M059J (cell line): Measurements from ENCODE around the gene SHC2. TPM values are rescaled to one million over a fixed set of nuclear protein-coding genes. Genes with fewer than 3 reads are reported as not detected.
A peak's percentile ranks its signal among the peaks of the same experiment; 100 is the strongest.
"Not testable (repeated sequence)": the region's sequence is repeated elsewhere in the genome, so short reads cannot be mapped to it uniquely, and the experiment has no call there.

Experiments used
- DNase-seq: peaks from one replicate; pipeline ENCODE4 v3.0.0-alpha.2; 2012; ENCODE audit warnings: low read depth
- total RNA-seq: library from RNA; depleted of rRNA; stranded (reverse); fragments of >200 nt; shearing (Covaris generic); gene quantifications from 2 replicates; pipeline ENCODE4 v1.2.3, GENCODE V29; 2014

Gene SHC2
- total RNA-seq, 1 experiment from 2014 or later, result 0.05 TPM

DNA sequence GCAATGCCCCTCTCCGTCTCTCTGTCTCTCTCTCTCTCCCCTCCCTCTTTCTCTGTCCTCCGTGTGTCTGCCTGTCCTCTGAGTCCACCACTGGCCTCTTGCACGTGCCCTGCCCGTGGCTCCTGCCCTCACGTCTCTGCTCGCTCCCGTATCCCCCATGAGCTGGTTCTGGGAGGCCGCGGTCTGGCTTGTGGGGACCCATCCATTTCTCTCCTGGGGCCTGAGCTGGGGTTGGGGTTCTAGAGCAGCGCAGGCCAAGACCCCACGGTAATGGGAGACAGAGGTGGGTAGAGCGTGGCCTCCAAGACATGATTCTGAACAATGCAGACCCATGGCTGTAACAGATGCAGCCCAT lies 70.9 kb downstream of the SHC2 start:
- DNase-seq, result no peak

- DNase-seq, result no peak
Observed at GRCh38 chr19:389255-389934, 71.4 kb downstream of the SHC2 start.

DNA sequence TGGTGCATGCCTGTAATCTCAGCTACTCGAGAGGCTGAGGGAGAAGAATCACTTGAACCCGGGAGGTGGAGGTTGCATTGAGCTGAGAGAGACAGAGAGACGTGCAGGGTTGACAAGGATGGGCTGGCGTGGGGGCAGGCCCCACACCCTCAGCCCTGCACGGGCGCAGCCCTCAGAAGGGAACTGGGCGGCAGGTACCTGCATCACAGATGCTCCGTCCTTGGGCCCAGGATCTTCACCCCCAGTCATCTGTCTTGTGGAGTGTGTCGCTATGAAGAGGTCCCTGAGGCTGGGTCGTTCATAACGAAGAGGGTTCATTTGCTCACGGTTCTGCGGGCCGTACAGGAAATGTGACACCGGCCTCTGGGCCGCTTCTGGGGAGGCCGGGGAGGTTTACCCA lies 72.1 kb downstream of the SHC2 start:
- no peak for DNase-seq

DNA sequence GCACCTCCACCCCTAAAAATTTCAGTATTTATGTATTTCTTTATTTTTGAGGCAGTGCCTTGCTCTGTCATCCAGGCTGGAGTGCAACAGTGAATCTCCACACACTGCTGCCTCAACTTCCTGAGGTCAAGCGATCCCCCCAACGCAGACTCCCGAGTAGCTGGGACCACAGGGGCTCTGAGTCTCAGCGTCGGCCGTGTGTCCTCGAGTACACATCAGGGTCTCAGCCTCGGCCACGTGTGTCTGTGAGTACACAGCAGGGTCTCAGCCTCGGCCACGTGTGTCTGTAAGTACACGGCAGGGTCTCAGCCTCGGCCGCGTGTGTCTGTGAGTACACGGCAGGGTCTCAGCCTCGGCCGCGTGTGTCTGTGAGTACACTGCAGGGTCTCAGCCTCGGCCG lies 73.1 kb downstream of the SHC2 start:
- DNase-seq, result no peak

DNA sequence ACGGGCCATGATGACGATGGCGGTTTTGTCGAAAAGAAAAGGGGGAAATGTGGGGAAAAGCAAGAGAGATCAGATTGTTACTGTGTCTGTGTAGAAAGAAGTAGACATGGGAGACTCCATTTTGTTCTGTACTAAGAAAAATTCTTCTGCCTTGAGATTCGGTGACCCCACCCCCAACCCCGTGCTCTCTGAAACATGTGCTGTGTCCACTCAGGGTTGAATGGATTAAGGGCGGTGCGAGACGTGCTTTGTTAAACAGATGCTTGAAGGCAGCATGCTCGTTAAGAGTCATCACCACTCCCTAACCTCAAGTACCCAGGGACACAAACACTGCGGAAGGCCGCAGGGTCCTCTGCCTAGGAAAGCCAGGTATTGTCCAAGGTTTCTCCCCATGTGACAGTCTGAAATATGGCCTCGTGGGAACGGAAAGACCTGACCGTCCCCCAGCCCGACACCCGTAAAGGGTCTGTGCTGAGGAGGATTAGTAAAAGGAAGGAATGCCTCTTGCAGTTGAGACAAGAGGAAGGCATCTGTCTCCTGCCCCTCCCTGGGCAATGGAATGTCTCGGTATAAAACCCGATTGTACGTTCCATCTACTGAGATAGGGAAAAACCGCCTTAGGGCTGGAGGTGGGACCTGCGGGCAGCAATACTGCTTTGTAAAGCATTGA lies 74.1 kb downstream of the SHC2 start:
- DNase-seq, result not testable (repeated sequence)

DNA sequence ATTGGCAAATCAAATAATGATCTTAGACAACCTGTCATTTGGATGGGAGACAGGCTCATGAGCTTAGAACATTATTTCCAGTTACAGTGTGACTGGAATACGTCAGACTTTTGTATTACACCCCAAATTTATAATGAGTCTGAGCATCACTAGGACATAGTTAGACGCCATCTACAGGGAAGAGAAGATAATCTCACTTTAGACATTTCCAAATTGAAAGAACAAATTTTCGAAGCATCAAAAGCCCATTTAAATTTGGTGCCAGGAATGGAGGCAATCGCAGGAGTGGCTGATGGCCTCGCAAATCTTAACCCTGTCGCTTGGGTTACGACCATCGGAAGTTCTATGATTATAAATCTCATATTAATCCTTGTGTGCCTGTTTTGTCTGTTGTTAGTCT lies 74.6 kb downstream of the SHC2 start:
- not testable (repeated sequence) for DNase-seq

DNA sequence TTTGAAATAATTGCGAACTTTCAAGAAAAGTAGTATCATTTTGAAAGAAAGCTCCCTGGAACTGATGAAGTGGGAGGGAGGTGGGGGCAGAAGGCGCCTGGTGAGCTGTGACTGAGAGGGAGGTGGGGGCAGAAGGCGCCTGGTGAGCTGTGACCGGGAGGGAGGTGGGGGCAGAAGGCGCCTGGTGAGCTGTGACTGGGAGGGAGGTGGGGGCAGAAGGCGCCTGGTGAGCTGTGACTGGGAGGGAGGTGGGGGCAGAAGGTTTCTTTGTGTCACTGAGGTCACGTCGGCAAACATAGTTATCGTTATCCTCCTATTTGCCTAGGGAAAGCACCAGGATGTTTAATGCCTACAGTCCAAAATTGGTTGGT lies 76.0 kb downstream of the SHC2 start:
- DNase-seq, result no peak

DNA sequence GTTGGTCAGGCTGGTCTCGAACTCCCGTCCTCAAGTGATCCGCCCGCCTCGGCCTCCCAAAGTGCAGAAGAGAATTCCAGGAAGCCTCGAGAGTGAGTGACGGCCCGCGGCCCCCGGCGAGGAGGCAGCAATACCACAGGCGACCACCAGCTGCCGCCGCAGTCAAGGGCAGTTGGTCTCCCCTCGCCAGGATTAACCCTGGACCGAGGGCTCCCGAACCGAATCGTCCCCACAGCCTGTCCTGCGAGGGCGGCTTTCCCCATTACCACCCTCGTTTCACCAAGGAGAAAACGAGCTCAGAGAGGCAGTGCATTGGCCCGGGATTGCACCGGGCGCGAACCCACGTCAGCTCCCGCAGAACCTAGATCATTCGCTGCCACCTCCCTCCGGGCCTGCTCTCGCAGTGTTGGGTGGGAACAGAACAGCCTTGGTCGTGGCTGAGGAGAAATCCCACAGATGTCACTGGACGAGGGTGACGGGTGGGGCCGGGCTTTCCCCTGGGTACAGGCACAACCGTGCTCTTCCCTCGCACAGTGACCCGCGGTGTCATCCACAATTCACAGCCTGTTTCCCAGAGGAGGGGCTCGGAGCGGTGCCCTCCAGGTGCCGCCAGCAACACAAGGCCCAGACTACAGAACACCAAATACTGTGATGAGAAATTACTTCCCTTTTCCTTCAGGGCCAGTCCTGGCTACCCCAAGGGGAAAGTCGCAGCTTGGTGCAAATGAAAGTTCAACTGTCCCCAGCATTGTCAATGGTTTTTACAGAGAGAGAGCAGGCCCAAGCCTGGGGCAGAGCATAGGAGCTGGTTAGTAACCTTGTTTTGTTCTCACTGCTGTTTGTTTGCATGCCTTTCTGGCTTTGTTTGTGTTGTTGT lies 76.7 kb downstream of the SHC2 start:
- no peak for DNase-seq

- DNase-seq, result no peak
Observed at GRCh38 chr19:383040-383439, 77.8 kb downstream of the SHC2 start.

GRCh38 chr19:382578-382977 lies 78.3 kb downstream of the SHC2 start:
- DNase-seq, result peak; percentile 68

DNA sequence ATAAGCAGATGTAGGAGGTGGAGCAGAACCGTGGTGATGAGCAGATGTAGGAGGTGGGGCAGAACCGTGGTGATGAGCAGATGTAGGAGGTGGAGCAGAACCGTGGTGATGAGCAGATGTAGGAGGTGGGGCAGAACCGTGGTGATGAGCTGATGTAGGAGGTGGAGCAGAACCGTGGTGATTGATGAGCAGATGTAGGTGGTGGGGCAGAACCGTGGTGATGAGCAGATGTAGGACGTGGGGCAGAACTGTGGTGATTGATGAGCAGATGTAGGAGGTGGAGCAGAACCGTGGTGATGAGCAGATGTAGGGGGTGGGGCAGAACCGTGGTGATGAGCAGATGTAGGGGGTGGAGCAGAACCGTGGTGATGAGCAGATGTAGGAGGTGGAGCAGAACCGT lies 78.9 kb downstream of the SHC2 start:
- DNase-seq, result not testable (repeated sequence)

- DNase-seq, result not testable (repeated sequence)
Observed at GRCh38 chr19:380618-381219, 80.1 kb downstream of the SHC2 start.

DNA sequence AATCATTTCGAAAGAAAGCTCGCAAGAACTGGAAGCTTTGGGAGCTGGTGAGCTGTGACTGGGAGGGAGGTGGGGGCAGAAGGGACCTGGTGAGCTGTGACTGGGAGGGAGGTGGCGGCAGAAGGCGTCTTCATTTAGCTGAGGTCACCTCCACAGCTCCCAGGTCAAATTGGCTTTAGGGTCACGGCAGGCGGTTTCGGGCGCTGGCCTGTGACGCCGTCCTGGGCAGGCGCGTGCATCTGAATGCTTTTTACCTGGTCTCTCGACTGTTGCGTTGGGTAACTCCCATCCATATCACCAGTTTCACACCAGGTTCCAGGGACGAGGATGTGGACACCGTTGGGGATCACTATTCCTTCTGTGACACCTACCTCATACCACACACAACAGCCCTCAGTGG lies 81.0 kb downstream of the SHC2 start:
- DNase-seq, result no peak

DNA sequence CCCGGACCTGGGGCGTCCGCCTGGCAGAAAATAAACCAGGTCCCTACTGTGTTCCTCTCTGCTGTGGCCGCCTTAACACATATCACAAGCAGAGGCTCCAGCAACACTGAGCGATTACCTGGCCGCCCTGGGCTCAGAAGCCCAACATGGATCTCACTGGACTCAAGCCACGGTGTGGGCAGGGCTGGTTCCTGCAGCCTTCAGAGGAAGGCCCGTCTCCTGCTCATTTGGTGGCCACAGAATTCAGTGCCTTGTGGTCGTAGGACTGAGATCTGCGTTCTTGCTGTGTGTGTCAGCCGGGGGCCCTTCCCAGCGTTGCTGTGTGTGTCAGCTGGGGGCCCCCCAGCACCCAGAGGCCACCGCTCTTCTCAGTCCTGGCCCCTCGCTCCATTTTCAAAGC lies 82.1 kb downstream of the SHC2 start:
- no peak for DNase-seq

DNA sequence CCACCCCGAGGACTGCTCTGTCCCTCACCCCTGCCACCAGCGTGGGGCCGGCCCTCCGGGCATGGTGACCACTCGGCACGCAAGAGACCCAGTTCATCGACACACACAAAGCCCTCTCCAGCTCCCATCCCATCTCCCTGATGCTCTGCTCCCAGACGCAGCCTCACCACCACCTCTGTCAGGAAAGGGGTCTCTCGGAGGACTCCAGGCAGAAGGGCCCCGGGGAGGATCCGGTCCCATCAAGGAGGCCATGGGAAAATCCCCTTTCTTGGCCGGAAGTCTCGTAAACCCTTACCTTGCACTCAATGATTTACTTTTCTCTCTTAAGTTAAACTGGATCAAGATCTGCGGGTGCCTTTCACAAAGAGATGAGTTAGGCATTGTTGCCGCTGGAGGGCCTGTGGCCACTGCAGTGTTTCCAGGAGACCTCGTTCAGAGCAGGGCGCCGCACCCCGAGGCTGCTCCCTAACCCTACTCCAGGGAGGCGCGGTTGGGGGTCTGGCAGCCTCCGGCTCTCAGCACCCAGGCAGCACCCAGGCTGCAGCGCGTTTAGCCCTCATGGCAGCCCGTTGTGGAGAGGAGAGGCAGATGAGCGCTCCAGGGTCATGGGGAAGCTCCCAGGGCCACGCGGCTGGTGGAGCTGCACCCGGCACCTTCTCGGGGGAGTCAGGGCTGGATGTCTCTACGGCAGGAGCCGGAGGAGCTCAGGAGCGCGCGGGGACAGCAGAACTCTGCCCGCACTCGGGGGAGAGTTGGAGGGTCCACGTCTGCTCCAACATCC lies 82.8 kb downstream of the SHC2 start:
- DNase-seq, result no peak

DNA sequence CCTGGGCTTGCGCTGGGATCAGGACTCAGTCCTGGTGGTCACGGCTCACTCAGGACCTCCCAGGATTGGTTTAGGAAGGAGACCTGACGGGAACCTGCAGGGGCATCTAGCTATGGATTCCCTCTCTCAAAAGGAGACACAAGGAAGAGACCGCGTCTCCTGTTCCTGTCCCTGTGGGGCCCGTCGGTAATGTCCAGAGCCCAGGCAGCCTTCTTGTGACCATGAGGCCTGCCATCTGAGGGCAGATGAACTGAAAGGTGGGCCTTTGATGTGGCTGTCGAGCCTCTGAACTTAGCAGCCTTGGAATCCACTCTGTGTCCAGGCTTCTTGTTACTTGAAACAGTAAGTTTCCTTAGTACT lies 84.7 kb downstream of the SHC2 start:
- no peak for DNase-seq

DNA sequence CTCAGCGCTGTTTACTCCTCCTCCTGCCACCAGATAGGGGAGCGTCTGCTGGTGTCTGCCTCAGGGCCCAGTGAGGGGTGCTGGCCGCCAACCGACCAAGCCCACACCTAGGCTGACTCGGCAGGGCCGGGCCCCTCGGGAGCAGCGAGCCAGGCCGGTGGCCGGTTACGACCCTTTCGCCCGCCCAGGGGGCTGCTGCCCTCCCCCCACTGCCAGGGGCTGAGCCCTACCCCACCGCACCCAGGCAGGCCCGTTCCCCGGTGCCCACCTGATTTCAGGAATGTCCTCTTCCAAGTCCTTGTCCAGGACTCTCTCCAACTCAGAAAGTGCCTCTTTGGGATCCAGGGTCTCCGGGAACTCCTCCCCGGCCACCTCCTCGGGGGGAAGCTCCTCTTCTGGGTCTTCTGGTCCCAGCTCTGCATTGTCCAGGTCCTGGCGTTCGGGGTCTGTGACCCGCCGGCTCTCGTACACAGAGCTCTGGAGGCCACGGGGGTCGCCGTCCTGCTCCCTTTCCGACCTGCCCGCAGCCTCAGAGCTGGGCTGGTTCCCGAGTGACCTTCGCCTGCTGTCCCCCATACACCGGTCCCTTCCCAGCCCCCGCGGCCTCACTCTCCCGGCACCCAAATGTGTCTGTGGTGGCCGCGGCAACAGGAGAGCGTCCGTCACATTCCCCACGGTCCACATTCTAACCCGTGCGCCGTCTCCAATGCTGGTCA lies 85.3 kb downstream of the SHC2 start:
- DNase-seq, result no peak

DNA sequence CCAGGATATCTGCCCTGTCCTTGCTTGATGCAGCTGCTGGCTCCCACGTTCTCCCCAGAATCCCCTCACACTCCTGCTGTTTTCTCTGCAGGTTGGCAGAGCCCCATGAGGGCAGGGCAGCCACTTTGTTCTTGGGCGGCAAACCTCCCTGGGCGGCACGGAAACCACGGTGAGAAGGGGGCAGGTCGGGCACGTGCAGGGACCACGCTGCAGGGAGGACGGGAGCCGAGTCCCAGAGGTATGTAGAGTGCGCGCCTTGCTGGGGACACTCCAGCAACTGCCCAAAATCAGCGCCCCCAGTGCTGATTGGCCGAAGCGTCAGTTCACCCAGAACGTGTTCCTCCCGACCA lies 86.0 kb downstream of the SHC2 start:
- no peak for DNase-seq

- no peak for DNase-seq
Observed at GRCh38 chr19:374183-374885, 86.5 kb downstream of the SHC2 start.

DNA sequence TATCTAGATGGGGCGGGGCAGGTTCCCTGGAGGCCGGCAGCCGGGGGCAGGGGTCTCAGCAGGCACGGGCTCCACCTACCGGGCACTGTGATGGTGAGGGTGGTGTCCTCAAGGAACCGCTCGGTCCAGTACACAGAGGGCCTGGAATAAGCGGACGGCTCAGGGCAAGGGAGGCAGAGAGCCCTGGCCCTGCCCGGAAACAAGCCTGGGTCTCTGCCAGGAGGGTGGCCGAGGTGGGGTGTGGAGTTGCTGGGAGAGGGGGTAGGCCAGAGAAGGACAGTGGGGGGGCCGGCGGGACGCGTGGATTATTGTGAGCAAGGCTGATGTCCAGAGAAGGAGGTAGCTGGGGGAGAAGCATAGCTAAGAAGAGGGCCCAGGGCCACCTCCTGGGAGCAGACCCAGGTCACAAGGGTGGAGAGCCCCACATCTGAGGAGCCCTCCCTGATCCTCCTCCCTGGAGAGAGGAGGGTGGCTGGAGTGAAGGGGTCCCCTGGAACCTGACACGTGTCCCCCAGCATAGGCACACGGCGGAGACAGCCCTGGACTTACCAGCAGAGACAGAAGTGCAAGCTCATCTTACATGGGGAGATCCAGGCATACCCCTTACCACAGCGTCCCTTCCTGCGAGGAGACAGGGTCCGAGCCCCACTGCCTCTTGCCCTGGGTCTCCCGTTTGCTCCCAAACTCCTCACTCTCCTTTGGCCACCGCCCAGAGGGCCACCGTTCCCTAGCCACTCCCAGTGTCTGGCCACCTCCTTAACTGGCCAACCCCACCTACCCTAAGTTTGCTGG lies 87.2 kb downstream of the SHC2 start:
- no peak for DNase-seq
